Activated gamma-delta T cell treated with Interleukin-2 at 50 U/mL for 16 hours (primary cell): ENCODE measurements around the gene TMEM238.
"Not testable (repeated sequence)": the region's sequence is repeated elsewhere in the genome, so short reads cannot be mapped to it uniquely, and the experiment has no call there.

Experiments
- DNase-seq: peaks from one replicate; pipeline ENCODE4 v3.0.0-alpha.2; 2020

The TMEM238 gene, protein sequence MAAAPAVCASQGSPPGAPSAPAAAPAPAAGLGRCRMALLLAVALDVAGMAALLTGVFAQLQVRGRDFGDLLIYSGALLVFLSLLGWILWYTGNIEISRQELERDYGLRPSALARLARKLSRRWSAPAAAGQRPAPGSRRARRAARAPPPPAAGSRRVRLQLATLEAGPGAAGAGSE

DNA sequence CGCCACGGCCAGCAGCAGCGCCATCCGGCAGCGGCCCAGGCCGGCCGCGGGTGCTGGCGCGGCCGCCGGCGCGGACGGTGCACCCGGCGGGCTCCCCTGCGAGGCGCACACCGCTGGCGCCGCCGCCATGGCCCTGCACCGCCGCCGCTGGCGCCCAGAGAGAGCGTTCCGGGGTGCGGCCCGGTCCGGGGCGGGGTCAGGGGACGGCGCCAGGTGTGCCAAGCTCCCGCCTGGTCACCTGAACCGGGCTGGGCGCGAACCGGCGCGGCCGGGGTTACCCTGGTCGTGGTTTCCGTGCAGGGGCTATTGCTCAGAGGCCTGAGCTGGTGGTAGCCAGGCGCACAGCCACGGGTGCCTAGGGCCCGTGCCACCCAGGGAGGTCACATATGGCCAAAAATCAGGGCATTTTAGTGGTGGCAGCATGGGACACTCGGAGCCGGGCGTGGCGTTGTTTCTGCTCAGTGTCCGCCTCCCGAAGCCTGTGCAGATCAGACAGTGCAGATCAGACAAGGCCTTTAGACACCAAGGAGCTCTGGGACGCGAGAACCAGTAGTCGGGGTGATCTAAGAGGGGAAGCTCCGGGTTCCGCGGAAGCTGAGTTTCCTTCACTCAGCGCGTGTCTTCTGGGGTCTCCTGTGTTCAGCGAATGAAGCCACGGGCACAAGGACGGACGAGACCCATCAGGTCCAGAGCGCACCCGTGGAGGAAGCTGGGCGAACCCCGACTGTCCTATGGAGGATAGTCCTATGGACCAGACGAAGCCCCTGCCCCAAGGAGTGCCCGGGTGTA lies at the start of gene TMEM238:
Gene TMEM238, minus strand, starts transcription at position 162 of the 789 bp plus-strand sequence. Its CDS starts 33 bp downstream, at position 129.
- DNase-seq = peak; percentile 26

DNA sequence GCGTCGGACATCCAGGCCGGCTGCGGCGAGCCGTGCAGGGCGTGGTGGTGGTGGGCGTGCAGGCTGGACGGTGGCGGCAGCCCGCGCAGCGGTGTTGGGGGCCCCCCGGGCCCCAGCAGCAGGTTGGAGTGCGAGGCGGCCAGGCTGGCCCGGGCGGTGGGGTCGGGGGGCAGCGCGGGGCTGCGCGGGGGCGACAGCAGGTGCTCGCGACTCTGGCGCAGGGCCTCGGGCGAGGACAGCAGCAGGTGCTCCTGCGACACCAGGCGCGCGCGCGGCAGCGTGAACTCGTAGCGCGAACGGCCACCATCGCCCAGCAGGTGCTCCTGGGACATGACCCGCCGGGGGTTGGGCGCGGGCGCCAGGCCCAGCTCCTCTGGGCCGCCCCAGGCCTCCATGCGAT lies 49.2 kb upstream of the TMEM238 start:
- DNase-seq = no peak

DNA sequence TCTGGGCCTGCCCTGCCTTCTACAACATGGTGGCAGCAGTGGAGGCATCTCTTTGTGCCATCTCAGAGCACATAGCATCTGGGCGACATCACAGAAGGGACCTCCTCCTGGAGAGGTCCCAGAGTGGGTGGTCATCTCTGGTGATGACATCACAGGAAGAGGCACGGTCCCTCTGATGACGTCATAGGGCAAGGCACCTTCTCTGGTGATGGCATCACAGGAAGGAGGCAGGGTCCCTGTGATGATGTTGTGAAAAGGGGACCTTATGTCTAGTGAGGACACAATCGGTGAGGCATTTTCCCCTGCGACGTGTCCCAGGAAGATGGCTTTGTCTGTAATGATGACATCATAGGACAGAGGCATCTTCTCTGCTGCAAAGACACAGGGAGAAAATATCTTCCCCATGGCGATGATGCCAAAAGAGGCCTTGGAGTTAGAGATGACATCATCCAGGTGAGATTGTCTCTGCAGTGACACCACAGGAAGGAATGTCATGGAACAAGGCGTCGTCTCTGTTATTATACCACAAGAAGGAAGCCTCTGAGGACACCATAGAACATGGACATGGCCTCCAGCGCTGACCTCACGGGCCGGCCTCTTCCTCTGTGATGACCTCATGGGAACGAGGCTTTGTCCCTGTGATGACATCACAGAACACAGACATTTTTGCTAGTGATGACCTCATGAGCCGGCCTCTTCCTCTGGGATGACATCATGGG lies 48.3 kb upstream of the TMEM238 start:
- no peak for DNase-seq

DNA sequence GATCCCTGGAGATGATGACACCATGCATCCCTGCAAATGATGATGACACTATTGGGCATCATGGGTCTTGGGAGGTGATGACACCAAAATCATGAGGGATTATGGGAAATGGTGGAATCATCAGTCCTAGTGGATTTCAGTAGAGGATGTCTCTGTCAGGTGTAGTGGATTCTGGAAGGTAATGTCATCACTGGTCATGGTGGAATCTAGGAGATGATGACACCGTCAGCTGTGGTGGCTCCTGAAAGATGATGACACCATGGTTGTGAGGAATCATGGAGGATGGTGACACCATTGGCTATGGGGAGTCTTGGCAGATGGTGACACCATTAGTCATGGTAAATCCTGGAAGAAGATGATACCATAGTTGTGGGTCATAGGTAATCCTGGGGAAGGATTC lies 47.1 kb upstream of the TMEM238 start:
- no peak for DNase-seq

DNA sequence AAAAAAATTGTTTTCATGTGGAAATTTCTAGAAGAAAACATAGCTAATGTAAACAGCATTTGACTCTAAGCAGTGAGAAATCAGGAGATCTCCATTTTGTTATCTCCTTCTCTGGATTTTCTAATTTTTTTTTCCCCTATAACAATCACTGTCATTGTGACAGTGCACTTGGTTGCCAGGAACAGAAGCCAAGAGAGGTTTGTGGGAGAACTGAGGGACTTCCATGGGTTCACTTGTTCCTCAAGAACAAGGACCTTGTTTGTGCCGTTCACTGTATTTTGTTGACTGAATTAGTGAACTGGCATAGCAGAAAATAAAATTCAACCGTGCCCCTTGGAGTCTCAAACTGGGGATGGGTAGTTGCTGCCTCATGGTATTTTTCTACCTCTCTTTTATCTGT lies 42.0 kb upstream of the TMEM238 start:
- DNase-seq = no peak

DNA sequence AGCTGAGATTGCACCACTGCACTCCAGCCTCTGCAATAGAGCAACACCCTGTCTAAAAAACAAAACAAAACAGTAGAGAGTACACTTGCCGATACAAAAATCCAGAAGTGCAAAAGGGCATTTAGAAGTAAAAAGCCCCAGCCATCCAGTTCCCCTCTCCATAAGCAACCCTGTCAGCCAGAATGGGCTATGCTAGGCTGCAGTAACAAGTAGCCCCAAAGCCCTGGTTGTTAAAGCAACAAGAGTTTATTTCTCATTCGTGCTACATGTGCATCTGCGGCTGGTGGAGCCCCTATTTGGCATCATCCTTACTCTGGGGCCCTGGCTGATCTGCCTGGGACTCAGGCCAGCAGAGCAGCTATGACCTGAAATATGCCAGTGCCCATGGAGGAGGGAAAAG lies 40.4 kb upstream of the TMEM238 start:
- no peak for DNase-seq

DNA sequence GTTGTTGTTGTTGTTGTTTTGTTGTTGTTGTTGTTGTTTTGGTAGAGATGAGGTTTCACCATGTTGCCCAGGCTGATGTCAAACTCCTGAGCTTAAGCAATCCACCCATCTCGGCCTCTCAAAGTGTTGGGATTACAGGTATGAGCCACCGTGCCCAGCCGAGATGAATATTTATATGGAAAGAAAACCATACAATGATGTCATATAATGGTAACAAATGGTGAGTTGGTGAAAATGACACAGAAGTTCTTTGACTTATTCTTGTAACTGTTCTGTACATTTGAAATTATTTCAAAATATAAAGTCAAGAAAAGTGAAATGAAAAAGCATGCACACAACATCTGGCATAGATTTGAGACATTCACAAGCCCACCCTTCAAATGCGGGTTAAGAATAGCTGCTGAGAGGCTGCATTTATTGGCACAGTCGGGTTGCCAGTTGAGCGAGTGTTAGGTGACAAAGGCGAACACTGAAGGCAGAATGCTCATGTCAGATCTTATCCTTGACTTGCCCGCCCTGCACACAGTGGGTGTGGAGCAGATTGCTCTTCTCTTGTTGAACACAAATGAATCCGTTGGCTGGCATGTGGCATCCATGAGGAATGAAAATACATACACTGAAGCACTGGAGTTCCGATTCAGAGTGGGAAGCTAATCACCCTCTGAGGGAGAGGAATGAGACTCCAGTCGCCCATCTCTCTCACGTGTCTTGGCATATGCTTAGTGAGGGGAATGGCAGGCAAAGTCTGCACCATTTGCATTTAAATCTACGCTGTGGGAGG lies 39.3 kb upstream of the TMEM238 start:
- no peak for DNase-seq

DNA sequence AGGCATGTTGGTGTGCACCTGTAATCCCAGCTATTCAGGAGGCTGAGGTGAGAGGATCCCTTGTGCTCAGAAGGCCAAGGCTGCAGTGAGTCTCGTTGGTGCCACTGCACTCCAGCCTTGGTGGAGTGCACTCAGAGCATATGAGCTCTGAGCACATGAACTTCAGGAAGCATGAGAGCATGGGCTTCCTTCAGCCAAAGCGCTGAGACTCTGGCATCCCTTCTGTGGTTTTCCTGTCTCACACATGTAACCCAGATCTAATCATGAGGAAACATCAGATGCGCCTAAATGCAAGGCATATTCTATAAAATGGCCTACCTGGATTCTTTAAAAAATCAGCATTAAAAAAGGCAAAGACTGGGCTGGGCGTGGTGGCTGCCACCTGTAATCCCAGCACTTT lies 37.2 kb upstream of the TMEM238 start:
- DNase-seq = peak; percentile 26

DNA sequence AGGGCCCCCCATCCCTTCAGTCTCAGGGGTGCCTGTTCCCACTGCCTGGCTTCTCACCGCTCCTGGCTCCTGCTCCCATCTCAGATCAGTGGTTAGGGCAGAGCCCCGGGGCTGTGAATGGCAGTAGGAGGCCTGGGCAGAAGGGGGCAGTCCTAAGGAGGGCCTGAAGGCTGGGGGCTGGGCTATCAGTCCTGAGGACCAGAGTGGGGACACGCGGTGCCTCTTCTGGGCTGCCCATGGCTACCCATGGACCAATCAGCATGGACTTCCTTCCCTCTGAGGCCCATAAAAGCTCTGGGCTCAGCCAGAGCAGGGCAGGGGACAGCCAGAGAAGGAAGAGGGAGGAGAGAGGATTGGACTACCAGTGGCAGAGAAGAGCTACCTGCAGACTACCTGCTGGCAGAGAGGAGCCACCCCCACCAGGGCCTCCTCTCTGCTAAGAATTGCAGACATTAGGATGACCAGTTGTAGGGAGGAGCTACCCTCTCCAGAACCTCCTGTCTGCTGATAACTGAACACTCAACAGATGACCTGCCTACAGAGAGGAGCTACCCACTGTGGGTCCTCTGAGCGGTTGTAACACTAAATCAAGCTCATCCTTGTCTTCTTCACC lies 35.6 kb upstream of the TMEM238 start:
- no peak for DNase-seq

DNA sequence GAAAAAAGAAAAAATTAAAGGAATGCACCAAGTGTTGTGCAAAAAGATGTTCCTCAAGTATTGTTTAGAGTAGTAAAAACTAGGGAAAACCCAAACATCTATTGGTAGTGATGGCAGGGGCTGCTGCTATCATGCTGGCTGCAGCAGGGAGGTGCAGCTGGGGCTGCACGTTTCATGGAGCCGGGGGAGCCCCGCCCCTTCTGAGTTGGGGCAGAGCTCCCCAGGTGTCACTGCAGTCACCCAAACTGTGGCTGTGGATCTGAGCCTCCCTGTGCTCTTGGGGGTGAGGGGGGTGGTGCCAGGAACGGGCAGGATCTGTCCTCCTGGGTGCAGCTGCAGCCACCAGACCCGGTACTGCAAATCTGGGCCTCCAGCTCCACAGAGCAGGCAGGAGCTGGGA lies 35.0 kb upstream of the TMEM238 start:
- DNase-seq = no peak

DNA sequence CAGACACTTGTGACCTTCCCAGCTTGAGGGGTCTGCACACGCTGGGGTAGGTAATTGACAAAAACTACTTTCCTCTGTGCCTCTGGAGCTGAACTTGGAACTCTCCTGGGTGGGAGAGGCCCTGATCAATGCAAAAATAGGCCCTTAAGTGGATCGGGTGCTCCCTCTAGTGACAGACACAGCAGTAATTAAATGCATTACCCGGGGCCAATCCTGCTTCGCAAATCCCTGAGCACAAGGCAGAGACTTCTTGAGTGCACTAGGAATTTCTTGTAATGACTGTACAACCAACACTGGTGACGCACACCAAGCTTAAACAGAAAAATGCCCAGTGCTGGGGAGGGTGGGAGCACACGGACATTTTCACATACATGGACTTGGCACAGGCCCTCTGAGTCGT lies 34.1 kb upstream of the TMEM238 start:
- peak; percentile 45 for DNase-seq

DNA sequence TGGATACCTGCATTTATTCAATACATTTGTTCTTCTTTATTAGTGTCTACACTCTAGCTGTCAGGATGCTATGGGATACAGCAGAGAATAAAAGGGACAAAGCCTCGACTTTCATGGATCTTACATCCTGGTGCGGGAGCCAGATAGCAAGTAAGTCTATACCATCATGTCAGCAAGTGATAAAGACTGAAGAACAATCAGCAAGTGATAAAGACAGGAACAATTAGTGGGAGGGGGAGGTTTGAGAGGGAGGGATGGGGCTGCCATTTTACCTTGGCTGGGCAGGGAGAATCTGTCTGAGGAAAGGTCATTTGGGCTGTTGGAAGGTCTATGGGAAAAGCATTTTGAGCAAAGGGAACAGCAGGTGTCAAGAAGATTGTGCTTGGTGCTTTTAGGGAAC lies 26.1 kb upstream of the TMEM238 start:
- DNase-seq = no peak

DNA sequence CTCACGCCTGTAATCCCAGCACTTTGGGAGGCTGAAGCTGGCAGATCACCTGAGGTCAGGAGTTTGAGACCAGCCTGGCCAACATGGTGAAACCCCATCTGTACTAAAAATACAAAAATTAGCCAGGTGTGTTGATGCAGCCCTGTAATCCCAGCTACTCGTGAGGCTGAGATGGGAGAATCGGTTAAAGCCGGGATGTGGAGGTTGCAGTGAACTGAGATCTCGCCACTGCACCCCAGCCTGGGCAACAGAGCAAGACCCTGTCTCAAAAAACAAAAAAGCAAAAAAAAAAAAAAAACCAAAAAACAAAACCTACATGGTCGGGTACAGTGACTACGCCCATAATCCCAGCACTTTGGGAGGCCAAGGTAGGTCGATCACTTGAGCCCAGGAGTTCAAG lies 25.1 kb upstream of the TMEM238 start:
- DNase-seq = not testable (repeated sequence)

DNA sequence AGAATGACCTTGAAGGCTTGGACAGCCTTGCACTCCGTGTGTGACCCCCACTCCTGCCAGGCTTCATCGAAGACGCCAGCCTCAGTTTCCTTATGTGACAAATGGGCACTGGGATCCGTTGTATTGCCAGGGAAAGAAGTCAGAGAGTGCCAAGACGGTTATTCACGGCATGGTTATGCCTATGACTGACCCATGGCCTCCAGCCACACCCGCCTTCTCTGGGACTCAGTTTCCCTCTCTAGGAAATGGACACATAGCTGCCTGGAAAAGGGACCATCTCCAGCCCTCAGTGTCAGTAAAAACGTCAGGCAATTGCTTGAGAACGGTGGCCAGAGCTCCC lies 24.4 kb upstream of the TMEM238 start:
- DNase-seq = no peak

DNA sequence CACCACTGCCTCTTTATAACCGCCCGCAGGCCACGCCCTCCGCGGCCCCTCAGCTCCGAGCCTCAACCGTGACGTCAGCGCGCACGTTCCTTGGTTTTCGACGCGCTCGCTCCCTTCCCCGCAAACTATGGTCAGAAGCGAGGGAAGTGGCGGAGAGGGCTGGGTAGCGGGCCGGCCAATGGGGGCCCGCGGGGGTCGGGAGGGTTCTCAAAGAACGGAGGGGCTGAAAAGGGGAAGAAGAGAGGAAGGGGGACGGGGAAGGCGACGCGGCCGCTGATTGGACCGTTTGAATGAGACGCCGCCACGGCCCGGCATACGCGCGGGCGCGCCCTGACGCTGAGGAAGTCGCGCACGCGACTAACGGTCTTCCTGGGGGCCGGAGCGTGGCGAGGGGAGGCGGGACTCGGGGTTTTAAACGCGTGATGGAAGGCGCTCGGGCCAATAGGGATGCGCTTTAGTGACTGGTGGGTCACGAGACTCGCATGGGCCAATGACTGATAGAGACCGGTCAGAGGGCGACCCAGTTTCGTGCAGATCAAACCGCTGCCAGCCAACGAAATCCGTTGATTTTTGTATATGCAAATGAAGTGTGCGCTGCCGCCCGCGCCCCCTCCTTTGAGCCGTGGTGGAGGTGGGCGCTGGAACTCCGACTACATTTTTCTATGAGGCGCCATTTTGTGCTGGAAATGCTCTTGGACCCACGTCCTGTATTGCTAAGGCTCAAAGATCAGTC lies 23.9 kb upstream of the TMEM238 start:
- peak; percentile 97 for DNase-seq

DNA sequence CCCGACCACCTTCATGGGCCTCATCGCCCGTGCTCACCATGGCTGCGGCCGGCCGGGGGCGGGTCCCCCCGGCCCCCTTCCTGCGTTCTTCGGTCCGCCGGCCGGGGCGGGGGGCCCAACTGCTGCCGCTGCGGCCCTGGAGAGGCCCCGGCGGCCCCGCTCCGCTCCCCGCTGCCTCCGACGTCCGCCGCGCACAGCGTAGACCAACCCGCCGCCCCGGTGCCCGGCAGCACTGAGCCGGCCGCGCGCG lies 23.4 kb upstream of the TMEM238 start, which contains the start of gene UBE2S:
Gene UBE2S, minus strand, starts transcription at position 239 of the 250 bp plus-strand sequence. Its CDS starts 199 bp downstream, at position 40.
- DNase-seq = not testable (repeated sequence)

DNA sequence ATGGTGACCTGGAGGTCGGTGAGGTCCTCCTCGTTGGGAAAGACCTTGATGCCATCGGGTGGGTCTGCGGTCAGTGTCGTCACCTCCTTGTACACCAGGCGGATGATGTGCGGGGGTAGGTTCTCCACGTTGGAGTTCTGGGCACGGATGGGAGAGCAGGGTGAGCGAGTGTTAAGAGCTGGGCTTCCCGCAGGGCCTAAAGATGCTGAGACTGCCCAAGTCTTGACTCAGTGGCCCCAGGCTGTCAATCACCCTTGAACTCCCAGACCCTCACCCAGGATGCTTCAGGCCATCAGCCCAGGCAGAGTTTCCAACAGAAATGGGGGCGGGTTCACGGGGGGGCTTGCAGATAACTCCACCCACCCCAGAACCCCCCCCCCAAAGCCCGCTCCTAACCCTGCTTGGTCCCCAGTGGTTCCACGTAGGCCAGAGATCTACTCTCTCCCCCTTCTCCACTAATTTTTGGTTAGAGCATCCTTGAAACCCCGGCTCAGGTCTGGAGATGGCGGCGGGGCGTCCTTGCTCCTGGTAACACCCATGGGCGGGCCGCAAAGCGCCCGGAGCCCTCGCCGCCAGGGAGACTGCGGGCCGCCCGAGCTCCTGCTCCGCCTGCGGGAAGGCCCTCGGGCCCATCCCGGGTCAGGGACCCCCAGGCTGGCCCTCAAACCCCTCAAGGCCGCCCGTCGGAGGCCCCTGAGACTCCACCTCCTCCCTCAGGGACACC lies 22.9 kb upstream of the TMEM238 start:
- DNase-seq = peak; percentile 26

DNA sequence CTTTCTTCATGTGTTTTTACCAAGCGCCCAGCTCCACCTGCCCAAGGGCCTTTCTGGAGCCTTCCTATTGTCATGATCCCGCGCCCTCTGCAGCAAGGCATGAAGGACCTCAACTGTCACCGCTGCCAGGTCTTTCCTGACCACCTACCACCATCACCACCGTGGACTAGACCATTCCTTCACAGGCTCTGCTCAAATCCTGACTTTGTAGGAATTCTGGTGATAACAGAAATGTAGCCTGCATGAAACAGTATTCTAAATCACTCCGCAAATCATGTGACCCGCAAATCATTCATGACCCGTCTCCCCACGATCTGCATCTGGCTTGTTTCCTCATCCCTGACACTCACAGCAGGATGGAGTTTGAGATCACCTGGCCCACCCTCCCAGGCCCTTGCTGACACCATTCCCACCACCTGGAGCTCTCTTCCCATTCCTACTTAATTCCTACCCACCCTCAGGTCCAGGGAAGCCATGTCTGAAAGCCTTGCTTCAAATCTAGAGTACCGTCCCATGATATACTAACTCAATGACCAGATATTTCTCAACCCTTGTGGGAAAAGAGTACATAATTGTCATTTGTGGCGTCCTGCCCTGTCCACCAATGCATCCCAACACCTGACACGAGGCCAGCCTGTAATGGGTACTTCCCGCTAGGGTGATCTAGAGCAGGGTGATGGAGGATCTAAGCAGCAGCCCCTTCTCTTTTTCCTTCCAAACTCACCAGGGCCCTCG lies 22.2 kb upstream of the TMEM238 start:
- no peak for DNase-seq

DNA sequence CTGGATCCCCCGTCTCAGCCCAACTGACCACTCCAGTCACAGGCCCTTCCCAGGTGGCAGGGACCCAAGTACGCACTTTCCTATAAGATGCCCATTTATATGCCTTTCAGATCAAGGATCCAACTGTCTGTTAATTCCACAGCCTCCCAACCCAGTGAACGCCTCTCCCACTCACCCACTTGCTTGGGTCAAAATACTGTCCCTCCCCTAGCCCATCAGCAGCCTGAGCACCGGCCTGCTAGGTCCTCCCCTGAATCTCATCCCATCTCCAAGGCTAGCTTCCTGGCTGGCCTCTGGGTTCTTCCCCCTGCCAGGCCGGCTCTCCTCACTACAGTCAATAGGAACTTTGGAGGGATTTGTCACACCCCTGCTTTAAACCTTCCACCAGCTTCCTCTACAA lies 21.5 kb upstream of the TMEM238 start:
- no peak for DNase-seq

DNA sequence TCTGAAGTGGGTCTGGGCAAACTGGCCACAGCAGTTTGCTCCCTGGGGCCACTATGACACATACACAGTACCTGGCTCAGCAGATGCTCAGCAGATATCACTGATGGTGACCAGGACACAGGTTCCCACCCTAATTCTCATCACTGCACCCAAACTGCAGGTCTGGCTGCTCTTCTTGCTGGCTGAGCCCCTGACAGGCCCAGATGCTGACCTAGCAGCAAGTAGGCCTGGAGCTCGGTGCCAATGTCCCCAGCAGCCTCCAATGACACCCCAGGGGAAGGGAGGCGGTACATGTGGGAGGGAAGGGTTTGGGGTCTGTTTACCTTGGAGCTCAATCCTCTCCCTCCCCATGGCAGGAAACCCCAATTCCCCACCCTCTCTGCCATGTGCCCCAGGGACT lies 18.4 kb upstream of the TMEM238 start:
- DNase-seq = no peak

DNA sequence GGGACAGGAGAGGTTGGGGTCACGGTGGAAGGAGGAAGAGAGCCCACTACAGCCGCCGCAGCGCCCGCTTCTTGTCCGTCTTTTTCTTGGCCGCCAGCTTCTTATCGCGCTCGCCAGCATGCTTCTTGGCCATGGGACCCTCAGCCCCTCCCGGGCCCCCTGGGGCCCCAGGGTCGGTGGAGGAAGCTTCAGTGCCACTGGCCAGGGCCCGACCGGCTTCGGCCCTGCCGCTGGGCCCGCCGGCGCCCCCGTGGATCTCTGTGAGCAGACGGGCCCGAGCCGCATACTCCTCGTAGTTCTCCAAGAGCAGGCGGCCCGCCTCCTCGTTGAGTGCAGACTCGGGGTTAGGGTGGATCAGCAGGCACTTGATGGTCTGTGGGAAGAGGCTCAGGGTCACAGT lies 17.3 kb upstream of the TMEM238 start:
- not testable (repeated sequence) for DNase-seq
